T-cell (primary cell): ENCODE results near the gene NAE1. TPM values are rescaled to one million over a fixed set of nuclear protein-coding genes. Genes with fewer than 3 reads are reported as not detected.
A peak's percentile ranks its signal among the peaks of the same experiment; 100 is the strongest.

Experiments
- ATAC-seq, 4 experiments: fragments of 200-7000 bp in 3 of 4; fragments of 150-1000 bp in 1 of 4; cut with Tn5 transposase; replicated peaks in 1 of 4; 1 replicate in 3 of 4; 2 replicates in 1 of 4; pipeline ENCODE4 v1.10.0; 2021; ENCODE audit warnings: moderate library complexity in 3 of 4, mild to moderate bottlenecking in 2 of 4, moderate number of reproducible peaks in 1 of 4
- CTCF ChIA-PET, 2 donors: fragments of 300-600 bp; sonication (Branson Sonifier 250); formaldehyde crosslinking; loops; one replicate each; lab custom pipeline; 2022; ENCODE audit warnings: antibody characterized with exemption in 2 of 2; lab: Charles Lee
- POLR2A ChIA-PET, 2 donors: fragments of 300-600 bp; sonication (Branson Sonifier 250); formaldehyde crosslinking; loops; one replicate each; lab custom pipeline; 2022; ENCODE audit warnings: antibody characterized with exemption in 2 of 2; lab: Charles Lee
- DNase-seq, 35 experiments: peaks; one replicate each; pipeline versions ENCODE4 v3.0.0 to v3.0.0-alpha.2; 2013 to 2023
- H3K27ac ChIP-seq: one replicate; pipeline ENCODE4 v1.5.1; 2013; ENCODE audit warnings: low read length
- H3K27me3 ChIP-seq, 2 experiments: replicated peaks in 1 of 2; 1 replicate in 1 of 2; 2 replicates in 1 of 2; pipeline versions ENCODE4 v1.6.1 to v1.7.0; 2013; ENCODE audit warnings: low read length in 1 of 2, mixed read lengths in 1 of 2; ENCODE audit not compliant: control insufficient read depth in 2 of 2, insufficient read depth in 2 of 2; ENCODE audit errors: extremely low read depth in 1 of 2
- H3K36me3 ChIP-seq, 2 donors: 1 replicate in 1 of 2; 2 replicates in 1 of 2; pipeline versions ENCODE4 v1.6.1 to v1.7.0; 2013; ENCODE audit warnings: low read length in 1 of 2; ENCODE audit not compliant: control insufficient read depth in 2 of 2, insufficient read depth in 1 of 2; ENCODE audit errors: extremely low read depth in 1 of 2
- H3K4me1 ChIP-seq, 2 experiments: 1 replicate in 1 of 2; 2 replicates in 1 of 2; pipeline versions ENCODE4 v1.6.1 to v1.7.0; 2013; ENCODE audit warnings: low read length in 2 of 2, mixed read lengths in 1 of 2; ENCODE audit not compliant: insufficient read depth in 2 of 2, control insufficient read depth in 1 of 2; ENCODE audit errors: extremely low read depth in 1 of 2
- H3K4me3 ChIP-seq, 2 donors: 1 replicate in 1 of 2; 2 replicates in 1 of 2; pipeline versions ENCODE4 v1.5.1 to v1.7.0; 2013; ENCODE audit warnings: mild to moderate bottlenecking in 2 of 2, low read length in 1 of 2, moderate library complexity in 1 of 2; ENCODE audit not compliant: control insufficient read depth in 1 of 2; ENCODE audit errors: extremely low read depth in 1 of 2
- H3K9me3 ChIP-seq: 2 replicates; pipeline ENCODE4 v1.7.0; 2013
- H3K27ac Mint-ChIP-seq, 2 donors: one replicate each; pipeline ENCODE4 v1.8.0; 2020 to 2021; ENCODE audit warnings: mild to moderate bottlenecking in 2 of 2, mixed read lengths in 2 of 2
- H3K27me3 Mint-ChIP-seq, 2 donors: one replicate each; pipeline ENCODE4 v1.8.0; 2021 to 2022; ENCODE audit warnings: mixed read lengths in 2 of 2
- H3K36me3 Mint-ChIP-seq: one replicate; pipeline ENCODE4 v1.8.0; 2021; ENCODE audit warnings: mixed read lengths
- H3K4me1 Mint-ChIP-seq, 3 donors: one replicate each; pipeline ENCODE4 v1.8.0; 2020 to 2022; ENCODE audit warnings: mixed read lengths in 3 of 3, mild to moderate bottlenecking in 1 of 3
- H3K4me3 Mint-ChIP-seq, 3 donors: one replicate each; pipeline ENCODE4 v1.8.0; 2020 to 2022; ENCODE audit warnings: mild to moderate bottlenecking in 3 of 3, mixed read lengths in 3 of 3, moderate library complexity in 3 of 3
- H3K9me3 Mint-ChIP-seq, 3 donors: one replicate each; pipeline ENCODE4 v1.8.0; 2020 to 2022; ENCODE audit warnings: mixed read lengths in 3 of 3
- WGBS: methylation state at CpG from one replicate; pipeline ENCODE4 v1.1.5; 2013; ENCODE audit warnings: missing lambda C conversion rate; ENCODE audit not compliant: insufficient coverage; 5-methylcytosine and 5-hydroxymethylcytosine counted together
- total RNA-seq, 35 experiments: library from RNA in 6 of 35; stranded (reverse) in 6 of 35; fragments of 120-200 nt in 1 of 35; gene quantifications; one replicate each; pipeline versions ENCODE4 v1.2.1 to v1.2.4 and lab custom pipeline; 2013 to 2026

Gene NAE1
- total RNA-seq, 5 donors from 2014 or later (not counting 1 experiment from before 2014, with no cell fraction given), result 67.8 to 93.2 (median 75.0) TPM

- H3K4me3 ChIP-seq, result no peak overlapping the region
- H3K9me3 ChIP-seq, result no peaks in the 10 kb centered on the region
- 94% methylated on average over 4 of the region's 6 CpGs for WGBS
- H3K27me3 ChIP-seq, result peaks cover 2 to 50% of the 10 kb centered on the region in 2 experiments
- no peak overlapping the region for H3K27ac ChIP-seq
- H3K36me3 ChIP-seq, result no peaks in the 10 kb centered on the region
- peaks cover 5 to 10% (median 6%) of the 10 kb centered on the region in 3 donors for H3K4me1 Mint-ChIP-seq
- H3K27me3 Mint-ChIP-seq, result peaks cover 33 to 46% of the 10 kb centered on the region in 2 donors
- no peak overlapping the region for H3K27ac Mint-ChIP-seq
- DNase-seq (no peak), ATAC-seq (no peak)
- H3K4me1 ChIP-seq, result peaks cover 0 to 6% of the 10 kb centered on the region in 2 experiments
- ChIA-PET POLR2A (interaction anchor here in 1 of 2 donors (0.6 kb wide), 1 partner anchor 109 kb away, joined by 3 read pairs; no protein-coding TSS in a partner anchor), CTCF (interaction anchor here (0.6 to 1.4 kb wide), 2 partner anchors 16 to 21 kb away, joined by 3 to 4 read pairs; partner anchors contain the start of gene NAE1 (in 1 of the 2))
- H3K4me3 Mint-ChIP-seq, result no peak overlapping the region
- H3K36me3 Mint-ChIP-seq, result no peaks in the 10 kb centered on the region
- no peaks in the 10 kb centered on the region for H3K9me3 Mint-ChIP-seq
Measured at GRCh38 chr16:66846831-66847230, 16.1 kb upstream of the NAE1 start.

- H3K27me3 Mint-ChIP-seq, result peaks cover 33 to 48% of the 10 kb centered on the region in 2 donors
- POLR2A ChIA-PET, result no interaction called here
- CTCF ChIA-PET, result interaction anchor here in 1 of 2 donors (0.6 kb wide), 1 partner anchor 22 kb away, joined by 3 read pairs; no protein-coding TSS in a partner anchor
- 100% methylated on average over 1 of the region's 1 CpG for WGBS
- H3K4me3 Mint-ChIP-seq, result no peak overlapping the region
- H3K9me3 Mint-ChIP-seq, result no peaks in the 10 kb centered on the region
- ATAC-seq (no peak), DNase-seq (no peak)
- no peaks in the 10 kb centered on the region for H3K36me3 Mint-ChIP-seq
- no peak overlapping the region for H3K27ac ChIP-seq
- H3K4me1 Mint-ChIP-seq, result peaks cover 5 to 10% (median 6%) of the 10 kb centered on the region in 3 donors
- no peaks in the 10 kb centered on the region for H3K36me3 ChIP-seq
- peaks cover 0 to 6% of the 10 kb centered on the region in 2 experiments for H3K4me1 ChIP-seq
- H3K27me3 ChIP-seq, result peaks cover 2 to 50% of the 10 kb centered on the region in 2 experiments
- H3K4me3 ChIP-seq, result no peak overlapping the region
- no peaks in the 10 kb centered on the region for H3K9me3 ChIP-seq
- no peak overlapping the region for H3K27ac Mint-ChIP-seq
Measured at GRCh38 chr16:66846266-66846665, 15.5 kb upstream of the NAE1 start.

- CTCF ChIA-PET, result interaction anchor here in 1 of 2 donors (1.4 kb wide), 1 partner anchor 15 kb away, joined by 4 read pairs; the partner anchor contains the start of gene NAE1
- Histone ChIP-seq H3K4me3 (no peak overlapping the region), H3K4me1 (peaks cover 0 to 6% of the 10 kb centered on the region in 2 experiments), H3K27ac (no peak overlapping the region), H3K36me3 (no peaks in the 10 kb centered on the region), H3K27me3 (peaks cover 2 to 50% of the 10 kb centered on the region in 2 experiments), H3K9me3 (no peaks in the 10 kb centered on the region)
- ATAC-seq (no peak), DNase-seq (no peak)
- Mint-ChIP-seq H3K27ac (no peak overlapping the region), H3K9me3 (no peaks in the 10 kb centered on the region), H3K36me3 (no peaks in the 10 kb centered on the region), H3K4me1 (peaks cover 5 to 10% (median 6%) of the 10 kb centered on the region in 3 donors), H3K27me3 (peaks cover 33 to 47% of the 10 kb centered on the region in 2 donors), H3K4me3 (peak overlapping the region in 1 of 3 donors; percentile 74)
- POLR2A ChIA-PET, result interaction anchor here in 1 of 2 donors (0.7 kb wide), 1 partner anchor 1603 kb away, joined by 3 read pairs; the partner anchor contains the start of gene SMPD3
- WGBS, result 82% methylated on average over 9 of the region's 9 CpGs
Measured at GRCh38 chr16:66845791-66846221, 15.0 kb upstream of the NAE1 start.

GRCh38 chr16:66845080-66845410 lies 14.3 kb upstream of the NAE1 start:
- ChIA-PET POLR2A (interaction anchor here in 1 of 2 donors (0.7 kb wide), 1 partner anchor 272 kb away, joined by 7 read pairs; no protein-coding TSS in a partner anchor), CTCF (interaction anchor here in 1 of 2 donors (1.4 kb wide), 1 partner anchor 14 kb away, joined by 4 read pairs; the partner anchor contains the start of gene NAE1)
- H3K27ac Mint-ChIP-seq, result no peak overlapping the region
- H3K36me3 ChIP-seq, result no peaks in the 10 kb centered on the region
- ATAC-seq, result no peak
- no peaks in the 10 kb centered on the region for H3K9me3 Mint-ChIP-seq
- H3K27me3 Mint-ChIP-seq, result peaks cover 35 to 46% of the 10 kb centered on the region in 2 donors
- peaks cover 2 to 50% of the 10 kb centered on the region in 2 experiments for H3K27me3 ChIP-seq
- H3K4me3 Mint-ChIP-seq, result peak overlapping the region in 2 of 3 donors; percentile 34 to 74
- no peaks in the 10 kb centered on the region for H3K36me3 Mint-ChIP-seq
- no peak overlapping the region for H3K4me3 ChIP-seq
- peaks cover 0 to 6% of the 10 kb centered on the region in 2 experiments for H3K4me1 ChIP-seq
- peaks cover 5 to 10% (median 6%) of the 10 kb centered on the region in 3 donors for H3K4me1 Mint-ChIP-seq
- 14% methylated on average over 8 of the region's 10 CpGs for WGBS
- H3K27ac ChIP-seq, result no peak overlapping the region
- no peaks in the 10 kb centered on the region for H3K9me3 ChIP-seq
- no peak for DNase-seq

GRCh38 chr16:66844342-66845079 lies 13.7 kb upstream of the NAE1 start, which contains the start of gene CA7:
CA7 (plus strand) TSS chr16:66844414; CDS start chr16:66844488, 74 bp downstream.
- Histone ChIP-seq H3K27ac (no peak within 1 kb of the TSS), H3K4me1 (peaks cover 0 to 6% of the 10 kb centered on the region in 2 experiments), H3K4me3 (peak within 1 kb of the TSS in 1 of 2 donors; percentile 46), H3K36me3 (no peaks in the 10 kb centered on the region), H3K9me3 (no peaks in the 10 kb centered on the region), H3K27me3 (peaks cover 2 to 50% of the 10 kb centered on the region in 2 experiments)
- ChIA-PET POLR2A (interaction anchor here in 1 of 2 donors (0.7 kb wide), 1 partner anchor 271 kb away, joined by 7 read pairs; no protein-coding TSS in a partner anchor), CTCF (interaction anchor here in 1 of 2 donors (1.4 kb wide), 1 partner anchor 14 kb away, joined by 4 read pairs; the partner anchor contains the start of gene NAE1)
- peak in 2 of 4 experiments; percentile 32 to 48 for ATAC-seq
- peaks cover 38 to 46% of the 10 kb centered on the region in 2 donors for H3K27me3 Mint-ChIP-seq
- WGBS, result 6% methylated on average over 77 of the region's 79 CpGs
- H3K4me1 Mint-ChIP-seq, result peaks cover 5 to 10% (median 6%) of the 10 kb centered on the region in 3 donors
- peak within 1 kb of the TSS; percentile 49 to 74 (median 58) for H3K4me3 Mint-ChIP-seq
- H3K27ac Mint-ChIP-seq, result no peak within 1 kb of the TSS
- H3K36me3 Mint-ChIP-seq, result no peaks in the 10 kb centered on the region
- H3K9me3 Mint-ChIP-seq, result no peaks in the 10 kb centered on the region
- no peak for DNase-seq

GRCh38 chr16:66844009-66844341 lies 13.2 kb upstream of the NAE1 start:
- no peak overlapping the region for H3K27ac Mint-ChIP-seq
- H3K27me3 Mint-ChIP-seq, result peaks cover 38 to 48% of the 10 kb centered on the region in 2 donors
- ATAC-seq (no peak), DNase-seq (no peak)
- H3K9me3 ChIP-seq, result no peaks in the 10 kb centered on the region
- ChIA-PET POLR2A (no interaction called here), CTCF (interaction anchor here in 1 of 2 donors (1.4 kb wide), 1 partner anchor 13 kb away, joined by 5 read pairs; the partner anchor contains the start of gene NAE1)
- H3K4me3 Mint-ChIP-seq, result peak overlapping the region; percentile 49 to 74 (median 58)
- H3K4me3 ChIP-seq, result no peak overlapping the region
- no peaks in the 10 kb centered on the region for H3K9me3 Mint-ChIP-seq
- WGBS, result 90% methylated on average over 2 of the region's 14 CpGs
- no peaks in the 10 kb centered on the region for H3K36me3 Mint-ChIP-seq
- H3K27me3 ChIP-seq, result peaks cover 2 to 50% of the 10 kb centered on the region in 2 experiments
- H3K27ac ChIP-seq, result no peak overlapping the region
- no peaks in the 10 kb centered on the region for H3K36me3 ChIP-seq
- peaks cover 0 to 6% of the 10 kb centered on the region in 2 experiments for H3K4me1 ChIP-seq
- H3K4me1 Mint-ChIP-seq, result peaks cover 5 to 10% (median 6%) of the 10 kb centered on the region in 3 donors
